Aorta (tissue), 5 donors: ENCODE data around the gene RGS6. TPM values are rescaled to one million over a fixed set of nuclear protein-coding genes. Genes with fewer than 3 reads are reported as not detected.

Experiments used
- ATAC-seq: fragments of 200-7000 bp; cut with Tn5 transposase; one replicate; pipeline ENCODE4 v1.9.1; 2022; ENCODE audit warnings: moderate library complexity; ENCODE audit not compliant: low FRiP score
- DNase-seq, 2 donors: peaks; one replicate each; pipeline ENCODE4 v3.0.0-alpha.2; 2020
- H3K27ac ChIP-seq, 2 donors: one replicate each; pipeline ENCODE4 v1.5.1; 2013; ENCODE audit warnings: low read length in 2 of 2, mild to moderate bottlenecking in 2 of 2, moderate library complexity in 2 of 2, control low read depth in 1 of 2, inconsistent platforms in 1 of 2, low read depth in 1 of 2
- H3K27me3 ChIP-seq, 2 donors: one replicate each; pipeline ENCODE4 v1.6.1; 2013; ENCODE audit warnings: control low read depth in 1 of 2, low read length in 1 of 2, mild to moderate bottlenecking in 1 of 2, moderate library complexity in 1 of 2; ENCODE audit not compliant: insufficient read depth in 2 of 2, control insufficient read depth in 1 of 2
- H3K36me3 ChIP-seq, 2 donors: one replicate each; pipeline ENCODE4 v1.6.1; 2013; ENCODE audit warnings: control low read depth in 1 of 2, low read length in 1 of 2, mild to moderate bottlenecking in 1 of 2; ENCODE audit not compliant: insufficient read depth in 2 of 2, control insufficient read depth in 1 of 2
- H3K4me1 ChIP-seq, 2 donors: one replicate each; pipeline ENCODE4 v1.6.1; 2013; ENCODE audit warnings: low read length in 2 of 2, control low read depth in 1 of 2, mild to moderate bottlenecking in 1 of 2, moderate library complexity in 1 of 2; ENCODE audit not compliant: insufficient read depth in 2 of 2, control insufficient read depth in 1 of 2
- H3K4me3 ChIP-seq, 2 donors: one replicate each; pipeline ENCODE4 v1.5.1; 2013; ENCODE audit warnings: low read length in 2 of 2, control low read depth in 1 of 2, mild to moderate bottlenecking in 1 of 2
- H3K9me3 ChIP-seq: one replicate; pipeline ENCODE4 v1.6.1; 2013; ENCODE audit warnings: mild to moderate bottlenecking, low read length; ENCODE audit not compliant: control insufficient read depth
- WGBS, 2 donors: extraction: QIAGEN DNeasy Blood & Tissue Kit; methylation state at CpG; one replicate each; pipeline ENCODE4 v1.1.7; 2013; 5-methylcytosine and 5-hydroxymethylcytosine counted together
- intact Hi-C, 2 donors: fragments of 100-400 bp; cut with DNase I; formaldehyde crosslinking; loops; one replicate each; pipeline versions ENCODE4 v1.14.2 to v1.15.0; 2022
- polyA plus RNA-seq, 2 donors: library from polyadenylated mRNA; stranded (reverse); fragments of 200-250 nt; gene quantifications; one replicate each; pipeline ENCODE4 v1.2.3, GENCODE V29; 2013
- total RNA-seq, 2 donors: library from RNA; stranded (reverse); fragmentation: NEBNext Ultra II Directional; extraction: Animal tissue kit (Norgen Biotek cat#: 25700); gene quantifications; one replicate each; pipeline ENCODE4 v1.2.1, GENCODE V29; 2021
- donor health status: healthy with polysubstance abuse.
- donor health status: Bipolar disorder and iron deficiency.
- donor health status: DM: no; HTN: no; CAD: no.
- donor health status: DM: no; HTN: no; CAD: no.
- donor health status: DM: yes; HTN: yes; CAD: no.

Gene RGS6
- total and polyA plus RNA-seq, 4 donors = 0.05 to 2.0 (median 1.8) TPM; not detected in 1

DNA sequence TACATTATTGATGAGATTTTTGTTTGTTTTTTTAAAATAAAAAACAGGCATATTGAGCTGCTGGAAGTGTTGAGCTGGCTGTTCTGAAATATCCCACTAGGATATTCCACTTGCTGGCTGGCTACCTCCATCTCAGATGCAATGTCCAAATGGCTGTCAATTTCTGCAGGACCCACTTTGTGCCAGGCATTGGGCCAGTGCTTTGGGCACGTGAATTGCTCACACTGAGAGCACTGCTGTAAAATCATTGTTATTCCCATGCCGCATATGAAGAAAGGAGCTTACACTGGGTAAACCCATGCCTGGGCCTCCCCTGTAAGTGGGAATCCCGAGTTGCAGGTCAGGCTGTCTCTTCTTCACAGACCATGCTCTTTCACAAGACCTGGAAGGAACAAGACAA is 56.7 kb downstream of the RGS6 start:
- Histone ChIP-seq H3K27ac (no peak overlapping the region), H3K27me3 (no peaks in the 10 kb centered on the region), H3K4me3 (no peak overlapping the region), H3K36me3 (no peaks in the 10 kb centered on the region), H3K4me1 (peaks cover 0 to 1% of the 10 kb centered on the region in 2 donors), H3K9me3 (no peaks in the 10 kb centered on the region)
- 69 to 76% methylated on average over 3 of the region's 3 CpGs for WGBS, 2 donors
- no peak for DNase-seq
- intact Hi-C loops = no loop called here
- ATAC-seq = no peak

DNA sequence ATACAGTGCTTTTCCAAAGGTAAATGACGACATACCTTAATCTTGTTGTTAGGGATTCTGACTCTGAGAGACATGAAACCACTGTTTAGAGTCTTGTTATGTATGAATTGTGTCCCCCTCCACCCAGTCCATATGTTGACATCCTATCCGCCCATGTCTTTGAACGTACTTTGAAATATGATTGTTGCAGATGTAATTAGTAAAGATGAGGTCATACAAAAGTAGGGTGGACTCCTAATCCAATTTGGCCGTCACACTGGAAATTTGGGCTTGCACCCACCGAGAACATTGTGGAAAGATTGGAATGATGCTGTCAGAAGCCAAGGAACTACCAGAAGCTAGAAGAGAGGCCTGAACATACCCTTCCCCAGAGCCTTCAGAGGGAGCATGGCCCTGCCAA is 62.2 kb downstream of the RGS6 start:
- 85 to 91% methylated on average over 5 of the region's 5 CpGs for WGBS, 2 donors
- Histone ChIP-seq H3K4me1 (no peaks in the 10 kb centered on the region), H3K4me3 (no peak overlapping the region), H3K9me3 (no peaks in the 10 kb centered on the region), H3K36me3 (no peaks in the 10 kb centered on the region), H3K27ac (no peak overlapping the region), H3K27me3 (peaks cover 0 to 2% of the 10 kb centered on the region in 2 donors)
- ATAC-seq (no peak), DNase-seq (no peak)
- intact Hi-C loops = no loop called here

DNA sequence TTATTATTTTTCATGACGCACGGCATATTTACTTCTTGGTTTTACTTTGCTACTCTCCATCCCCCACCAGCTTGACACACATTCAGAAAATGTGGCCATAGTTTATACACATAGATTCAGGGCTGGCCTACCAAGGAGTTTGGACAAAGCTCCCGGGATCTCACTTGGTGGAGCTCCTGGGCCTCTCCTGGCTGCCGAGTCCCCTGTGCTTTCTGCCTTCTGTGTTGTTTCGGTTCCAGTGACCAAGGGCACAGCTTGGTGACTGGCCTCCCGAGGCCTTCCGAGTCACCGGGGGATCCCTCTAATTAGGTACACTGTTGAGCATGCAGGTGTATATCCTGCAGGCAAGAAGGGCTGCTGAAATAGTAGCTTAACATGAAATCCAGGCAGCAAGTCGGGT is 63.5 kb downstream of the RGS6 start:
- Histone ChIP-seq H3K9me3 (no peaks in the 10 kb centered on the region), H3K27me3 (peaks cover 0 to 2% of the 10 kb centered on the region in 2 donors), H3K27ac (no peak overlapping the region), H3K4me1 (no peaks in the 10 kb centered on the region), H3K4me3 (no peak overlapping the region), H3K36me3 (no peaks in the 10 kb centered on the region)
- 95% methylated on average over 9 of the region's 9 CpGs for WGBS, 2 donors
- intact Hi-C loops = no loop called here
- no peak for DNase-seq
- ATAC-seq = no peak

DNA sequence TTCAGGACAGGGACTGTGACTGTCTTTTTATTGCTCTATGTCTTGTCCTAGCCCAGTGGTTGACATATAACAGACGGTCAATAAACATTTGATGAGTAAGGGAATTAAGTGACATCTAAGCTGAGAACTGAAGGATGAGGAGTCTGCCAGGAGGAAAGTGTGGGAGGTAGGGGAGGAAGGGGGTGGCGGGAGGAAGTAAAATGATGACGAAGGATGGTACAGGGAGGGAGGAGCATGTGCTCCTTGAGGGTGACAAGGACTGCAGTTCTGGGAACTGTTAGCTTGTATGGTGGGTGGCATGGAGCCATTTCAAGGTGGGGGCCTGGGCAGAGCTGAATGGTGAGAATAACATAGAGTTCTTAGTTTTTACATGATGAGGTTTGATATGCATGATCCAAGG is 64.4 kb downstream of the RGS6 start:
- no peaks in the 10 kb centered on the region for H3K9me3 ChIP-seq
- no peak overlapping the region for H3K27ac ChIP-seq
- intact Hi-C loops = no loop called here
- ATAC-seq (no peak), DNase-seq (no peak)
- no peaks in the 10 kb centered on the region for H3K36me3 ChIP-seq
- H3K27me3 ChIP-seq = peaks cover 0 to 2% of the 10 kb centered on the region in 2 donors
- H3K4me1 ChIP-seq = no peaks in the 10 kb centered on the region
- no peak overlapping the region for H3K4me3 ChIP-seq
- 88% methylated on average over 3 of the region's 3 CpGs for WGBS, 2 donors

DNA sequence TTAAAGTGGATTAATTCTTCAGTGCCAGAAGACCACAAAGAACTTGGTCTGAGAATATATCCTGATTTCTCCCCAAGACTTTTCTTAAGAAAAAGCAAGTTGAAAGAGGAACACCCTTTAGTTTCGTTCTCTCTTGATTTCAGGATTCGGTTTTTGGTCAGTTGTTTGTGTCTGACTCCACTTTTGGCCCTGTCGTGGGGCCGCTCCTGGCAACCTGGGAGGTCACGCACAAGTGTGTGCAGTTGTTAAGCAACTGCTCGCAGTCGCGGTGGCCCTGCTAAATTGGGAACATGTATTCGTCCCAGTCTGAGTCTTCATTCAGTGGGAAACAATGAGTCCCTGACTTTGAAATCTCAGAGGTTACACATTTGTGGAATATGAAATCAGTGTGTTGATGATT is 68.7 kb downstream of the RGS6 start:
- peaks cover 0 to 2% of the 10 kb centered on the region in 2 donors for H3K27me3 ChIP-seq
- H3K36me3 ChIP-seq = no peaks in the 10 kb centered on the region
- no peaks in the 10 kb centered on the region for H3K9me3 ChIP-seq
- H3K27ac ChIP-seq = no peak overlapping the region
- DNase-seq = peak in 1 of 2 donors; percentile 77
- no peak for ATAC-seq
- intact Hi-C loops = no loop called here
- no peak overlapping the region for H3K4me3 ChIP-seq
- no peaks in the 10 kb centered on the region for H3K4me1 ChIP-seq
- 42 to 43% methylated on average over 9 of the region's 9 CpGs for WGBS, 2 donors

DNA sequence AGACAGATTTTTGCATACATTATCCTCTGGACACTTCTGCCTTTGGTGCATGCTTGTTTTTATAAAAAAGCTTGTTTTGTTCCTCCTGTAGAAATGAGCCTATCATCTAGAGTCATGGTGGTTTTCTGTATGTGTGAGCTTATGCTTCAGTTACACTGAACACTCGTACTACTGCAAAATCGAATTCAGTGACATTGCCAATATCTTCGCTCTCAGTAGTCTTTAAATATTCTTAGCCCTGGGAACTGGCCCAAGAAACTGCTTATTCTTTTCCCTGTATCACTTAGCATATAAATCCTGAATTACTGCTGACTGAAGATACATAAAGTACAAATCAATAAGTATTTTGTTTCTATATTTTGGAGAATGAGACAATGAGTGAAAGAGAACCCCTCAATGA is 70.5 kb downstream of the RGS6 start:
- no peak for DNase-seq
- intact Hi-C loops = no loop called here
- no peaks in the 10 kb centered on the region for H3K36me3 ChIP-seq
- H3K4me1 ChIP-seq = no peaks in the 10 kb centered on the region
- no peak overlapping the region for H3K27ac ChIP-seq
- 79 to 88% methylated on average over 3 of the region's 3 CpGs for WGBS, 2 donors
- no peak overlapping the region for H3K4me3 ChIP-seq
- no peaks in the 10 kb centered on the region for H3K27me3 ChIP-seq
- no peak for ATAC-seq
- H3K9me3 ChIP-seq = no peaks in the 10 kb centered on the region

DNA sequence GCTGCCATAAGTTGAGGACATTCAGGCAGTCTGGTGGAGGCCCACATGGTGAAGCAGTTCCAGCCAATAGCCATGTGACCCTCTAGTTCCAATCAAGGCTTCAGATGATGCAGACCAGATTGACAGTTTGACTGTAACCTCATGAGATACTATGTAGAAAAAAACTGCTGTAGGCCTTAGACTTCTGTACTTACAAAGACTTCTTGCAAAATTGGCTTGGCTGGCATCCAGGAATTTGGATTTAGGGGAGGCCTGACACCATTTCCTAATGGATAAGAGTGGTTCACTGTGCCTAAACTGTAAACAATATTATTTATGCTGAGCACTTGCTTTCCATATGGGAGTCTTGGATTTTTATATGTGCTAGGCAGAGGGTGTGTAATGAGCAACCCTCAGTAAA is 76.4 kb downstream of the RGS6 start:
- intact Hi-C loops = no loop called here
- Histone ChIP-seq H3K4me1 (no peaks in the 10 kb centered on the region), H3K27ac (no peak overlapping the region), H3K27me3 (no peaks in the 10 kb centered on the region), H3K9me3 (no peaks in the 10 kb centered on the region), H3K36me3 (no peaks in the 10 kb centered on the region), H3K4me3 (no peak overlapping the region)
- no peak for DNase-seq
- ATAC-seq = no peak

DNA sequence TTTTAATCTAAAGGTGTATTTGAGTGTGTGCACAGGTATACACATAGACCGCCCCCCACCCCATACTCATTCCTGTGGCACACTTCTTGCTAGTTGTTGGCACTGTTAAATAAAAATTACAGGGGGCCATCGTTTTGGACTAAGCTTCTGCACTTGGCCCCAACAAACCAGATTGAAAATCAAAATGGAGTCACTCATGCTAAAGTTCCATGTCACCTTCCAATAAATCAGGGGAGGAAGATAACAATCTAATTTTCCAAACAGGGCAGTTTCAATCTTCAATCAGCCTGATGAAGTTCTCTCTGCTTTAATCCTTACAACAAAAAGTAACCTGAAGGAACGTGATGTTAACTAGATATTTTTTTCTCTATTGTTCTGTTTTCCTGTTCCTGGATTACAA is 78.2 kb downstream of the RGS6 start:
- intact Hi-C loops = no loop called here
- no peaks in the 10 kb centered on the region for H3K4me1 ChIP-seq
- H3K27me3 ChIP-seq = no peaks in the 10 kb centered on the region
- no peak overlapping the region for H3K4me3 ChIP-seq
- no peak for DNase-seq
- WGBS, 2 donors = 70 to 77% methylated on average over 3 of the region's 3 CpGs
- H3K27ac ChIP-seq = no peak overlapping the region
- no peaks in the 10 kb centered on the region for H3K9me3 ChIP-seq
- no peaks in the 10 kb centered on the region for H3K36me3 ChIP-seq
- no peak for ATAC-seq

DNA sequence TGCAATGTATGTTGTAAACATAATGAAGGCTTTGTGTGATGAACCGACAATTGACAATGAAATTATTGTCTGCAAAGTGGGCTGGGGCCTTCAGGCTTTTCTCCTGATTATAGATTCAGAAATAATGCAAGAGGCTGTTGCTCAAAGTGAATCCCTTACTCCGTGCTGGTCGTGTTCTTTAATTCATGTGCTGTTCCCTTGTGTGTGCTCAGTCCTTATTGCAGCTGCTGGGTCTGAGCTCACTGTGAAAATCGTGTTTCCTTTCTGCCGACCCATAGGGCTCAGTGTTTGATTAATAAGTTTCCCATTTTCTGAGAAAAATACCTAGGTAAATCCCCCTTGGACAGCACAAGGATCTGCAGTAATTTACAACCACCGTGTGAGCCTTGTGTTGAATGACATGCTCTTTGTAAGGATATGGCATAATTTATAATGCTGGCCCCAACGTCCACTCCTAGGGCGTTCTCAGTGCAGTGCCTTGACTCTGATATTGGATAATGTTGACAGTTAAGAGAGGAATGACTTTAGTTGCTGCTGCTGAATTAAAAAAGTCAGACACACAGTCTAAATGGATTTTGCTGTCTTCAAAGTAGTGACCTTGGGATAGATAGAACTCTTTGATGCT is 81.6 kb downstream of the RGS6 start:
- Histone ChIP-seq H3K27me3 (no peaks in the 10 kb centered on the region), H3K36me3 (no peaks in the 10 kb centered on the region), H3K27ac (no peak overlapping the region), H3K4me1 (no peaks in the 10 kb centered on the region), H3K4me3 (no peak overlapping the region), H3K9me3 (peaks cover 1% of the 10 kb centered on the region)
- DNase-seq = no peak
- WGBS, 2 donors = 28 to 50% methylated on average over 8 of the region's 8 CpGs
- intact Hi-C loops = no loop called here
- no peak for ATAC-seq
